GM23248 (cell line): Measurements from ENCODE around the gene RPL22. TPM values are rescaled to one million over a fixed set of nuclear protein-coding genes. Genes with fewer than 3 reads are reported as not detected.

Source experiments
- DNase-seq: peaks from one replicate; pipeline ENCODE4 v3.0.0-alpha.2; 2015
- H2AFZ ChIP-seq: fragments of 200-600 bp; sonication (generic); 2 replicates; pipeline ENCODE4 v1.6.1; 2016; ENCODE audit warnings: antibody characterized with exemption
- H3F3A ChIP-seq: fragments of 200-600 bp; sonication (generic); 2 replicates; pipeline ENCODE4 v1.6.1; 2016; ENCODE audit warnings: mild to moderate bottlenecking, antibody characterized with exemption, mixed run types; ENCODE audit not compliant: insufficient read depth
- H3K27ac ChIP-seq: fragments of 200-600 bp; sonication (generic); 2 replicates; pipeline ENCODE4 v1.5.1; 2016; ENCODE audit warnings: mild to moderate bottlenecking
- H3K27me3 ChIP-seq: fragments of 200-600 bp; sonication (generic); replicated peaks from 2 replicates; pipeline ENCODE4 v1.6.1; 2016; ENCODE audit warnings: mild to moderate bottlenecking; ENCODE audit not compliant: insufficient read depth
- H3K36me3 ChIP-seq: fragments of 200-600 bp; sonication (generic); 2 replicates; pipeline ENCODE4 v1.6.1; 2016; ENCODE audit warnings: low read depth, mild to moderate bottlenecking
- H3K4me1 ChIP-seq: fragments of 200-600 bp; sonication (generic); 2 replicates; pipeline ENCODE4 v1.6.1; 2016; ENCODE audit warnings: mild to moderate bottlenecking; ENCODE audit not compliant: insufficient read depth
- H3K4me2 ChIP-seq: fragments of 200-600 bp; sonication (generic); one replicate; pipeline ENCODE4 v1.6.1; 2016; ENCODE audit warnings: mild to moderate bottlenecking; ENCODE audit not compliant: unreplicated experiment
- H3K4me3 ChIP-seq: fragments of 200-600 bp; sonication (generic); 2 replicates; pipeline ENCODE4 v1.5.1; 2016; ENCODE audit warnings: mild to moderate bottlenecking
- H3K79me2 ChIP-seq: fragments of 200-600 bp; sonication (generic); 2 replicates; pipeline ENCODE4 v1.6.1; 2016; ENCODE audit warnings: mild to moderate bottlenecking; ENCODE audit not compliant: insufficient read depth
- H3K9ac ChIP-seq: fragments of 200-600 bp; sonication (generic); 2 replicates; pipeline ENCODE4 v1.6.1; 2016; ENCODE audit warnings: mild to moderate bottlenecking
- H3K9me2 ChIP-seq: fragments of 200-600 bp; sonication (generic); 2 replicates; pipeline ENCODE4 v1.6.1; 2016; ENCODE audit warnings: mixed run types, mild to moderate bottlenecking, moderate library complexity; ENCODE audit not compliant: insufficient read depth
- H3K9me3 ChIP-seq: fragments of 200-600 bp; sonication (generic); one replicate; pipeline ENCODE4 v1.6.1; 2017; ENCODE audit warnings: low read depth
- H4K20me1 ChIP-seq: fragments of 200-600 bp; sonication (generic); 2 replicates; pipeline ENCODE4 v1.6.0; 2016; ENCODE audit not compliant: insufficient read depth
- EZH2 ChIP-seq: fragments of 200-600 bp; sonication (generic); IDR thresholded peaks from 2 replicates; pipeline ENCODE4 v1.6.1; 2018; ENCODE audit warnings: antibody characterized with exemption, mild to moderate bottlenecking; ENCODE audit not compliant: insufficient read depth, poor library complexity, severe bottlenecking
- EZH2phosphoT487 ChIP-seq: fragments of 200-600 bp; sonication (generic); IDR thresholded peaks from 2 replicates; pipeline ENCODE4 v1.6.1; 2018; ENCODE audit warnings: antibody characterized with exemption, moderate library complexity, mild to moderate bottlenecking, low read depth; ENCODE audit not compliant: insufficient read depth
- WGBS, 2 experiments: methylation state at CpG; one replicate each; pipeline ENCODE4 v1.1.6; 2015 to 2017; ENCODE audit warnings: low lambda C conversion rate in 2 of 2, low coverage in 1 of 2; ENCODE audit errors: missing lambda C conversion rate in 2 of 2; 5-methylcytosine and 5-hydroxymethylcytosine counted together
- in situ Hi-C: fragments of 300-500 bp; cut with MboI; formaldehyde crosslinking; loops from 2 replicates; pipeline ENCODE4 v1.15.0; 2020
- polyA plus RNA-seq: library from polyadenylated mRNA; unstranded; fragments of >200 nt; fragmentation: Nextera tagmentation; extraction: Ambion mirVana; gene quantifications from 2 replicates; pipeline ENCODE4 v1.2.1, GENCODE V29; 2016
- total RNA-seq: library from RNA; depleted of rRNA; stranded (reverse); fragments of >200 nt; shearing (Covaris generic); gene quantifications from 2 replicates; pipeline ENCODE4 v1.2.3, GENCODE V29; 2014

Gene RPL22
- total and polyA plus RNA-seq, 2 experiments from 2014 or later, result 127 to 137 TPM

DNA sequence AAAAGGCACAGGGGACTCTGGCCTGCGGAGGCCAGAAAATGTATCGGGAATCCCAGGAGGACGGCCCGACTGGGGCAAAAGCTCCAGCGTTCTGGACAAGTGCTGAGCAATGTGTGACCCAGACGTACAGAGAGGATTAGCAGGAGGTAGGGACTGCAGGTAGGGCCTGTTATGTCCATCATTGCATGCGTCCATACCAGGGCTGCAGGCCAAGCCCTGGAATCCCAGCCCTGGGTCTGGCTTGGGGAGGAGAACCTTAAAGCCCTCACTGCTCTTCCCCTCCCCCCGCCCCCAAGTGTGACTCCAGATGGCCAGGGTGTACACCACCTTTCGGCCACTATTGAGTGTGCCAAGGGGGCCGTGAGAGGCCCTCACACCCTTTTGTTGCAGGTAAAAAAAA lies 8.5 kb upstream of the RPL22 start:
- H3K27ac ChIP-seq, result no peak overlapping the region
- H3K36me3 ChIP-seq, result no peaks in the 10 kb centered on the region
- no peak overlapping the region for H3K4me3 ChIP-seq
- no peaks in the 10 kb centered on the region for H4K20me1 ChIP-seq
- no peak for DNase-seq
- TF ChIP-seq EZH2phosphoT487, result no peak
- TF ChIP-seq EZH2, result no peak
- H3F3A ChIP-seq, result no peaks in the 10 kb centered on the region
- no peaks in the 10 kb centered on the region for H3K4me1 ChIP-seq
- H3K9me2 ChIP-seq, result no peaks in the 10 kb centered on the region
- H3K4me2 ChIP-seq, result no peak overlapping the region
- H3K27me3 ChIP-seq, result no peaks in the 10 kb centered on the region
- no peak overlapping the region for H3K9ac ChIP-seq
- no peaks in the 10 kb centered on the region for H3K79me2 ChIP-seq
- in situ Hi-C loops, result no loop called here
- no peak overlapping the region for H2AFZ ChIP-seq
- H3K9me3 ChIP-seq, result no peaks in the 10 kb centered on the region
- 90 to 94% methylated on average over 10 of the region's 10 CpGs for WGBS, 2 experiments

DNA sequence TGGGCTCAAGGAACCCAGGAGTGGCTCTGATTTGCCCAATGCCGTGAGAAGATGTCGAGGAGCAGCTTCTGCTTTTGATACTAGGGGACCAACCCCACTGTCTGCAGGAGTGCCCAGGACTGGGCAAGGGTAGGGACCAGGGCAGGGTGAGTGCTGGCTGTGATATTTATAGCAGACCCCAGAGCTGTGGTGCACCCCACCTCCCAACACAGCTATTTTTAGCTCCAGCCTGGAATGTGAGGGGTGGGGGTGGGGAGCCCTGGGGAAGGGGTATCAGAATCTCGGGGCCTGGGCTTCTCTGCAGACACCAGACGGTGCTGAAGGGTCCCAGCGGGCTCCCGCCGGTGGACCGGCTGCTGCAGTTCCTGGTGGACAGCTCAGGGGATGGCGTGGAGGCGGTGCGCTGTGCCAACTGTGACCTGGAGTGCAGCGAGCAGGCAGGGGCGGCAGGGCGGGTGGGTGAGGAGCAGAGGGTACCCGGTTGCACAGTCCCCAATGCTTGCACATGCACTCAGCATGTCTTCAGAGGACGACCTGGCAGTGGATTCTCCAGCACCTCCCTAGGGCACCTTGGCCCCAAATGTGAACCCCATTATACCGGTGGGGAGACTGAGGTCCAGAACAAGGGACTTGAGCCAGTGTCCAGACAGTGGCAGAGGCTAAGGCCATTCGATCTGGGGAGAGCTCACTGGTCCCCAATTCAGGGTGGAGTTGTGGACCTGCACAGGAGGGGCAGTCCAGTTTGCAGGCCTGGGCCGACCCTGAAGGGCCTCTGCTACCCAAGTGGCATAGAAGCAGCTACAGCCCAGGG lies 7.9 kb upstream of the RPL22 start:
- Histone ChIP-seq H3F3A (no peaks in the 10 kb centered on the region), H4K20me1 (no peaks in the 10 kb centered on the region), H3K79me2 (no peaks in the 10 kb centered on the region), H3K4me1 (no peaks in the 10 kb centered on the region), H3K27ac (no peak overlapping the region), H3K9ac (no peak overlapping the region), H3K4me3 (0 out of 2 replicates have a peak overlapping the region, but pooled peaks have one; percentile 73), H3K27me3 (no peaks in the 10 kb centered on the region), H3K9me3 (no peaks in the 10 kb centered on the region), H3K9me2 (no peaks in the 10 kb centered on the region), H3K36me3 (no peaks in the 10 kb centered on the region), H3K4me2 (peak overlapping the region; percentile 65), H2AFZ (no peak overlapping the region; the same call in 1 of the 2 replicates)
- DNase-seq, result no peak
- in situ Hi-C loops, result no loop called here
- TF ChIP-seq EZH2 (no peak), EZH2phosphoT487 (no peak)
- WGBS, 2 experiments, result 82 to 87% methylated on average over 6 to 19 of the region's 19 CpGs

DNA sequence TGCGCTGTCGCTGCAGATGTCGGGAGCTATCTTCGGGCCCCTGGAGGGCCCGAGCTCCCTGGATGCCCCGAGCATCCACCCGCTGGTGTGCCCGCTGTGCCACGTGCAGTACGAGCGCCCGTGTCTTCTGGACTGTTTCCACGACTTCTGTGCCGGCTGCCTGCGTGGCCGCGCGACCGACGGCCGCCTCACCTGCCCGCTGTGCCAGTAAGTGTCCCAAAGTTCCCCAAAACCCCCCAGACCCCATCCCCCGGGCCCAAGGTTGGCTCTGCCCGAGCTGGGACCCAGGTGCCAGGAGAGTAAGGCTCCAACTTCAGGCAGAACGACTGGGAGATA lies 7.1 kb upstream of the RPL22 start:
- WGBS, 2 experiments, result 10 to 12% methylated on average over 17 to 25 of the region's 25 CpGs
- in situ Hi-C loops, result no loop called here

DNA sequence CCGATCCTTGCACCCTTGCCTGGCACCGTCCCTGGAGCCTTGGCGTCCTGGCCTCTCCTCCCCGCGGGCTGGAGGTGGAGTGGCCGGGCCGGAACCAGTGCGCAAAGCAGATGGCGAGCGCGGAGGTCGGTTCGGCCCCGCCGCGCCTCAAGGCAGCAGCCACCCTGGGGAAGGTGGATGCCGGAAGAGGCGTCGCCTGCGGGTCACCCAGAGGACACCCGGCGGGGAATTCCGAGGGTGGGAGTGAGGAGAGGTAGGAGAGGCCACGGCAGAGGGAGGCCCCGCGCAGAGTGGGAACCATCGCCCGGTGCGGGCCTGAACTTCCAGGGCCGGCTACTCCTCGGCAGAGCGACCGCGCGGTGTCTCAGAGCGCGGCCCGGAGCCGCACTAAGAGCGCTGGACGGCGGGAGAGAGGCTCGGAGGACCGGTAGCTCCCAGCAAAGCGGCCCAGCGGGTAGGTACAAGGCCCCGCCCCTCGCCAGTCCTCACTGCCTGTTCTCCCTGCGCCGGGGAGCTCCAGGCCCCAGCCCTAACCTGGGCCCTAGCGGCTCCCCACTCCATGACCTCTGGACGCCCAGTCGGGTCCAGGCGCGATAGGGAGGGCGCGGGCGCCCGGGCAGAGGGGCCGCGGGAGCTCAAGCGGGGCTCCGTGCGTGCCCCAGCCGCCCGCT lies 6.6 kb upstream of the RPL22 start, which contains the start of gene RNF207:
Gene RNF207 (plus strand): TSS at position 271 of the 671 bp plus-strand sequence. CDS start 417 bp downstream, outside the sequence.
- TF ChIP-seq EZH2 (no peak), EZH2phosphoT487 (no peak)
- Histone ChIP-seq H3K4me3 (peak within 1 kb of the TSS; percentile 73), H3K79me2 (no peaks in the 10 kb centered on the region), H3K27ac (no peak within 1 kb of the TSS; the same call in 1 of the 2 replicates), H3K4me1 (no peaks in the 10 kb centered on the region), H4K20me1 (no peaks in the 10 kb centered on the region), H3K9ac (peak within 1 kb of the TSS; percentile 69), H3K27me3 (no peaks in the 10 kb centered on the region), H3F3A (no peaks in the 10 kb centered on the region), H3K9me3 (no peaks in the 10 kb centered on the region), H3K9me2 (no peaks in the 10 kb centered on the region), H3K4me2 (peak within 1 kb of the TSS; percentile 65), H2AFZ (peak within 1 kb of the TSS; percentile 89), H3K36me3 (no peaks in the 10 kb centered on the region)
- WGBS, 2 experiments, result 7% methylated on average over 54 to 59 of the region's 66 CpGs
- DNase-seq, result peak; percentile 81
- in situ Hi-C loops, result no loop called here

More for the DNA sequence above, 7.1 kb upstream of the RPL22 start:
- H3K36me3 ChIP-seq, result no peaks in the 10 kb centered on the region
- TF ChIP-seq EZH2phosphoT487 (no peak), EZH2 (no peak)
- DNase-seq, result no peak
- H3K4me3 ChIP-seq, result peak overlapping the region; percentile 73
- H3K27me3 ChIP-seq, result no peaks in the 10 kb centered on the region
- no peaks in the 10 kb centered on the region for H4K20me1 ChIP-seq
- no peaks in the 10 kb centered on the region for H3K9me2 ChIP-seq
- H3K27ac ChIP-seq, result no peak overlapping the region
- peak overlapping the region; percentile 89 for H2AFZ ChIP-seq
- H3K79me2 ChIP-seq, result no peaks in the 10 kb centered on the region
- H3K9me3 ChIP-seq, result no peaks in the 10 kb centered on the region
- peak overlapping the region; percentile 65 for H3K4me2 ChIP-seq
- peak overlapping the region; percentile 69 for H3K9ac ChIP-seq
- H3K4me1 ChIP-seq, result no peaks in the 10 kb centered on the region
- H3F3A ChIP-seq, result no peaks in the 10 kb centered on the region
